Vagina (tissue), 2 donors: ENCODE data around the gene PSTK. TPM values are rescaled to one million over a fixed set of nuclear protein-coding genes. Genes with fewer than 3 reads are reported as not detected.

ENCODE experiments used
- DNase-seq, 2 donors: peaks; one replicate each; pipeline ENCODE4 v3.0.0-alpha.2; 2017; ENCODE audit errors: extremely low spot score in 2 of 2
- H3K27ac ChIP-seq: fragments of 200-600 bp; sonication (generic); one replicate; pipeline ENCODE4 v1.5.1; 2019
- H3K27me3 ChIP-seq: fragments of 200-600 bp; sonication (generic); one replicate; pipeline ENCODE4 v1.5.1; 2019
- H3K36me3 ChIP-seq, 2 donors: fragments of 200-600 bp; sonication (generic); one replicate each; pipeline ENCODE4 v1.5.1; 2017 to 2019
- H3K4me1 ChIP-seq: fragments of 200-600 bp; sonication (generic); one replicate; pipeline ENCODE4 v1.5.1; 2019
- H3K4me3 ChIP-seq, 2 donors: fragments of 200-600 bp; sonication (generic); 1 replicate in 1 of 2; 2 replicates in 1 of 2; pipeline ENCODE4 v1.5.1; 2016 to 2019
- H3K9me3 ChIP-seq: fragments of 200-600 bp; sonication (generic); one replicate; pipeline ENCODE4 v1.5.1; 2019
- POLR2A ChIP-seq, 2 donors: fragments of 450-650 bp; IDR thresholded peaks; one replicate each; pipeline ENCODE4 v1.6.1; 2017; ENCODE audit warnings: antibody characterized with exemption in 2 of 2, mild to moderate bottlenecking in 2 of 2, moderate library complexity in 2 of 2
- POLR2AphosphoS5 ChIP-seq, 2 donors: sonication (generic); formaldehyde crosslinking; IDR thresholded peaks; one replicate each; pipeline ENCODE4 v1.9.0; 2017; ENCODE audit warnings: antibody characterized with exemption in 2 of 2, mild to moderate bottlenecking in 2 of 2, low read depth in 1 of 2; ENCODE audit not compliant: insufficient read depth in 1 of 2
- intact Hi-C: fragments of 100-400 bp; cut with DNase I; formaldehyde crosslinking; loops from one replicate; pipeline ENCODE4 v1.15.1; 2023
- total RNA-seq: library from RNA; depleted of rRNA; stranded (reverse); fragments of >200 nt; gene quantifications from one replicate; pipeline ENCODE4 v1.2.3, GENCODE V29; 2016
- TF ChIP-seq, protein P1 (sequence below), 3 experiments: fragments of 450-650 bp in 2 of 3; fragments of 200-600 bp in 1 of 3; sonication (generic) in 1 of 3; IDR thresholded peaks; one replicate each; pipeline ENCODE4 v1.5.1; 2017 to 2019; ENCODE audit warnings: antibody characterized with exemption in 3 of 3, mild to moderate bottlenecking in 2 of 3, moderate library complexity in 2 of 3

PSTK gene
- total RNA-seq, 1 donor from 2014 or later: 8.6 TPM

GRCh38 chr10:123004298-123004697 lies 24.1 kb downstream of the PSTK start:
- H3K27me3 ChIP-seq: no peaks in the 10 kb centered on the region
- no peaks in the 10 kb centered on the region for H3K36me3 ChIP-seq
- no peak overlapping the region for H3K4me3 ChIP-seq
- H3K27ac ChIP-seq: no peak overlapping the region
- no peaks in the 10 kb centered on the region for H3K9me3 ChIP-seq
- H3K4me1 ChIP-seq: peaks cover 45% of the 10 kb centered on the region
- DNase-seq: no peak
- TF ChIP-seq POLR2A (IDR thresholded peaks at IDR 0.05) (no peak), POLR2AphosphoS5 (IDR thresholded peaks at IDR 0.05; ENCODE audit: insufficient read depth in 1 of 2, low read depth in 1 of 2) (no peak)
- TF ChIP-seq, protein P1, sequence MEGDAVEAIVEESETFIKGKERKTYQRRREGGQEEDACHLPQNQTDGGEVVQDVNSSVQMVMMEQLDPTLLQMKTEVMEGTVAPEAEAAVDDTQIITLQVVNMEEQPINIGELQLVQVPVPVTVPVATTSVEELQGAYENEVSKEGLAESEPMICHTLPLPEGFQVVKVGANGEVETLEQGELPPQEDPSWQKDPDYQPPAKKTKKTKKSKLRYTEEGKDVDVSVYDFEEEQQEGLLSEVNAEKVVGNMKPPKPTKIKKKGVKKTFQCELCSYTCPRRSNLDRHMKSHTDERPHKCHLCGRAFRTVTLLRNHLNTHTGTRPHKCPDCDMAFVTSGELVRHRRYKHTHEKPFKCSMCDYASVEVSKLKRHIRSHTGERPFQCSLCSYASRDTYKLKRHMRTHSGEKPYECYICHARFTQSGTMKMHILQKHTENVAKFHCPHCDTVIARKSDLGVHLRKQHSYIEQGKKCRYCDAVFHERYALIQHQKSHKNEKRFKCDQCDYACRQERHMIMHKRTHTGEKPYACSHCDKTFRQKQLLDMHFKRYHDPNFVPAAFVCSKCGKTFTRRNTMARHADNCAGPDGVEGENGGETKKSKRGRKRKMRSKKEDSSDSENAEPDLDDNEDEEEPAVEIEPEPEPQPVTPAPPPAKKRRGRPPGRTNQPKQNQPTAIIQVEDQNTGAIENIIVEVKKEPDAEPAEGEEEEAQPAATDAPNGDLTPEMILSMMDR (IDR thresholded peaks at IDR 0.05): no peak
- intact Hi-C loops: no loop called here

DNA sequence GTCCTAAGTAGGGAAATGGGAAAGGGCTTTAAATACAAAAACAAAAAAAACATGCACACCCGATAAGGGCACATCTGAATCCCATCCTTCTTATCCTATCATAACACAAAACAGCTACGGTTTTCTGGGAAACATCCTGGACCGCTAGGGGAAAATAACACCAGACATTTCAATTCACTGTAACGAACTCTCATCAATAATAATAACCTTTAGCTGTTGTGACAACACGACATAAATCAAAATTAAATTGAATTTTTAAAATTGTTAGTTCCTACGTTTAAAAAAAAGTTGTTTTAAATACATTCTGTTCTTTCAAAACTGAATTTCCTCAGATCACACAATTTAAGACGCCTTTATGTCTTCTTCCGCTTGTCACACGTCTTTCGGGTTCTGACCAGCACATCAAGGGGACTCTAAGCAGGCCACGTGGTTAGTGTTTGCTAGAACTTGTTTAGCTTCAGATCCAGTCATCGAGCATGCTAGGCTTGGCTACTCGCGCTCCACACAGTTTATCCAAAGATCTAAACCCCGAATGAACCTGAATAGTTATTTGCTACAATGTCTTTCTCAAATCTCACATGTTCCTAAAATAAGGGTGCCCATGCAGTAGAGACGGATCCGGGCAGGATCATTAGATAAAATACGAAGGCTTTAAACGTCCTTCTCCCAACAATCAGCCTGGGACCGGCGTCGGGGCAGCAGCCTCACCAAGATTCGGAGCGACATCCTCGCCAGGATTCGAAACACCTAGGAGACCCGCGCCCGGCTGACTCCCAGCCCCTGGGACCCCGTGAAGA lies 27.6 kb downstream of the PSTK start:
- Histone ChIP-seq H3K36me3 (no peaks in the 10 kb centered on the region), H3K27me3 (no peaks in the 10 kb centered on the region), H3K4me3 (peak overlapping the region; percentile 92 to 98), H3K4me1 (peaks cover 52% of the 10 kb centered on the region), H3K27ac (peak overlapping the region; percentile 95), H3K9me3 (no peaks in the 10 kb centered on the region)
- TF ChIP-seq, protein P1 (IDR thresholded peaks at IDR 0.05): no peak
- TF ChIP-seq POLR2AphosphoS5 (IDR thresholded peaks at IDR 0.05; ENCODE audit: insufficient read depth in 1 of 2, low read depth in 1 of 2): peak in 1 of 2 donors; percentile 55
- intact Hi-C loops: no loop called here
- DNase-seq: no peak

GRCh38 chr10:123008355-123009104 lies 28.3 kb downstream of the PSTK start, which contains the start of the genes ACADSB and IKZF5:
Gene ACADSB, plus strand, starts transcription at chr10:123009006. Its CDS starts 24 bp downstream, at chr10:123009030.
Gene IKZF5, minus strand, starts transcription at chr10:123008795. Its CDS starts 10,170 bp downstream, at chr10:122998625.
- DNase-seq: peak; percentile 97 to 98
- Histone ChIP-seq H3K36me3 (no peaks in the 10 kb centered on the region), H3K27me3 (no peaks in the 10 kb centered on the region), H3K27ac (peak within 1 kb of the TSS; percentile 95), H3K4me1 (peaks cover 53% of the 10 kb centered on the region), H3K4me3 (peak within 1 kb of the TSS; percentile 92 to 98), H3K9me3 (no peaks in the 10 kb centered on the region)
- intact Hi-C loops: no loop called here
- TF ChIP-seq, protein P1 (IDR thresholded peaks at IDR 0.05): no peak
- peak; percentile 94 to 96 for TF ChIP-seq POLR2AphosphoS5 (IDR thresholded peaks at IDR 0.05; ENCODE audit: insufficient read depth in 1 of 2, low read depth in 1 of 2)
- TF ChIP-seq POLR2A (IDR thresholded peaks at IDR 0.05): peak in 1 of 2 donors; percentile 63

DNA sequence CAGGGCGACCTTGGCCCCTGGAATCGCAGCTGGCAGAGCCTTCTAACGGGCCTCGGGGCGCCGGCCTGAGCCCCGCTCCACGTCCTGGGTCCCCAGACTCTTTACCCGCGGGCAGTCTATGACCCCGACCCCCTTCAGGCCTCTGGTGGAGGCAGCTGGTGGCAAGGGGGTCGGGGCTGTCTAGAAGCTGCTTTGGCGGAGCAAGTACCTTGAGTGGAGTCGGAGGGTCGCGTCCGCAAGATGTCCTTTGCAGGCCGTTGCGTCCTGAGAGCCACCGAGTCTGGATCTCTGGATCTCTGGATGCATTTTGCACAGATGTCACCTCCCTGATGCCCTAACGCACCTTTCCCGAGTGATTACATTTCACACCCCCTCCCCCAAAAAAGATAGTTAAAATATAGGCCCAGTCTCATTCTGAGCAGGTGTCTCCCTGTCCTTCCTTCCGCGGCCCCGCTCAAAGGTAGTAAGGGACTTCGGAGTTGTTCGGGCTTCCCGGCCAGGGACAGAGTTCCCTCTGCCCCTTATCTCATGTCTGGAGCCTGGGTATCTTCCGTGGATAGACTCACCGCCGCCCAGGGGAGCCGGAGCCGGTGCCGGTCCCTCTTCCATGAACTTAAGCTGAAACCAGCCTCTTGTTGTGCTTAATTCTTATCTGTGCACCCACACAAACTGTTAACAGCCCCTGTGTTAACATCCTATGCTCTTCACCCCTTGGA lies 29.1 kb downstream of the PSTK start:
- intact Hi-C loops: no loop called here
- peaks cover 58% of the 10 kb centered on the region for H3K4me1 ChIP-seq

More for the DNA sequence above, 29.1 kb downstream of the PSTK start:
- H3K36me3 ChIP-seq: no peaks in the 10 kb centered on the region
- H3K27me3 ChIP-seq: no peaks in the 10 kb centered on the region
- H3K9me3 ChIP-seq: no peaks in the 10 kb centered on the region
- TF ChIP-seq POLR2A (IDR thresholded peaks at IDR 0.05) (no peak), POLR2AphosphoS5 (IDR thresholded peaks at IDR 0.05; ENCODE audit: insufficient read depth in 1 of 2, low read depth in 1 of 2) (no peak)
- TF ChIP-seq, protein P1 (IDR thresholded peaks at IDR 0.05): no peak
- peak overlapping the region; percentile 92 to 98 for H3K4me3 ChIP-seq
- H3K27ac ChIP-seq: peak overlapping the region; percentile 95
- DNase-seq: peak in 1 of 2 donors; percentile 89
